Trophoblast cell (in vitro differentiated cells and primary cell): Measurements from ENCODE around the gene XPC.

Experiments used
- DNase-seq, 2 donors: peaks; one replicate each; pipeline ENCODE4 v3.0.0-alpha.2; 2016
- H2AFZ ChIP-seq: 2 replicates; pipeline ENCODE4 v1.6.1; 2013; ENCODE audit warnings: low read length, moderate library complexity, mild to moderate bottlenecking; ENCODE audit not compliant: insufficient read depth, poor library complexity
- H2AK5ac ChIP-seq: 2 replicates; pipeline ENCODE4 v1.6.1; 2013; ENCODE audit warnings: mild to moderate bottlenecking, low read length
- H2BK120ac ChIP-seq: 2 replicates; pipeline ENCODE4 v1.6.1; 2013; ENCODE audit warnings: low read length, mild to moderate bottlenecking, moderate library complexity; ENCODE audit not compliant: insufficient read depth, poor library complexity
- H2BK12ac ChIP-seq: 2 replicates; pipeline ENCODE4 v1.6.1; 2013; ENCODE audit warnings: mild to moderate bottlenecking, low read length, moderate library complexity
- H2BK5ac ChIP-seq: 2 replicates; pipeline ENCODE4 v1.6.1; 2013; ENCODE audit warnings: low read length, low read depth, moderate library complexity, mild to moderate bottlenecking; ENCODE audit not compliant: poor library complexity
- H3K14ac ChIP-seq: 2 replicates; pipeline ENCODE4 v1.6.1; 2013; ENCODE audit warnings: mild to moderate bottlenecking, low read length
- H3K18ac ChIP-seq: 2 replicates; pipeline ENCODE4 v1.6.1; 2013; ENCODE audit warnings: mild to moderate bottlenecking, low read length
- H3K23ac ChIP-seq: 2 replicates; pipeline ENCODE4 v1.6.1; 2013; ENCODE audit warnings: low read length
- H3K27ac ChIP-seq: 2 replicates; pipeline ENCODE4 v1.5.1; 2013; ENCODE audit warnings: low read depth, mild to moderate bottlenecking, inconsistent platforms, low read length, moderate library complexity
- H3K27me3 ChIP-seq: 2 replicates; pipeline ENCODE4 v1.6.1; 2013; ENCODE audit warnings: inconsistent platforms, mild to moderate bottlenecking, low read length, moderate library complexity; ENCODE audit not compliant: insufficient read depth
- H3K36me3 ChIP-seq, 2 experiments: 1 replicate in 1 of 2; 2 replicates in 1 of 2; pipeline ENCODE4 v1.6.1; 2013; ENCODE audit warnings: low read length in 2 of 2, mild to moderate bottlenecking in 2 of 2, moderate library complexity in 1 of 2; ENCODE audit not compliant: insufficient read depth in 2 of 2, control insufficient read depth in 1 of 2
- H3K4ac ChIP-seq: 2 replicates; pipeline ENCODE4 v1.6.1; 2013; ENCODE audit warnings: low read depth, mild to moderate bottlenecking, low read length, moderate library complexity
- H3K4me1 ChIP-seq, 2 experiments: 1 replicate in 1 of 2; 2 replicates in 1 of 2; pipeline ENCODE4 v1.6.1; 2013; ENCODE audit warnings: low read length in 2 of 2, mild to moderate bottlenecking in 2 of 2, moderate library complexity in 1 of 2; ENCODE audit not compliant: insufficient read depth in 2 of 2, control insufficient read depth in 1 of 2
- H3K4me2 ChIP-seq: 2 replicates; pipeline ENCODE4 v1.6.1; 2013; ENCODE audit warnings: inconsistent platforms, mild to moderate bottlenecking, low read length, moderate library complexity
- H3K4me3 ChIP-seq: 2 replicates; pipeline ENCODE4 v1.5.1; 2013; ENCODE audit warnings: mild to moderate bottlenecking, low read depth, low read length, inconsistent platforms
- H3K79me1 ChIP-seq: one replicate; pipeline ENCODE4 v1.6.1; 2013; ENCODE audit warnings: low read length
- H3K79me2 ChIP-seq: 2 replicates; pipeline ENCODE4 v1.6.1; 2013; ENCODE audit warnings: low read length, mild to moderate bottlenecking; ENCODE audit not compliant: control insufficient read depth, insufficient read depth, poor library complexity
- H3K9ac ChIP-seq: 2 replicates; pipeline ENCODE4 v1.6.1; 2013; ENCODE audit warnings: mild to moderate bottlenecking, low read length
- H3K9me3 ChIP-seq: 2 replicates; pipeline ENCODE4 v1.6.1; 2013; ENCODE audit warnings: low read depth, mild to moderate bottlenecking, control low read depth, inconsistent platforms, low read length; ENCODE audit not compliant: insufficient read depth
- H4K12ac ChIP-seq: 2 replicates; pipeline ENCODE4 v1.6.1; 2013; ENCODE audit warnings: low read depth, mild to moderate bottlenecking, low read length, moderate library complexity
- H4K8ac ChIP-seq: 2 replicates; pipeline ENCODE4 v1.6.1; 2013; ENCODE audit warnings: low read depth, mild to moderate bottlenecking, low read length, moderate library complexity
- H4K91ac ChIP-seq: one replicate; pipeline ENCODE4 v1.6.1; 2013; ENCODE audit warnings: low read depth, mild to moderate bottlenecking, low read length, moderate library complexity
- WGBS: extraction: QIAGEN DNeasy Blood & Tissue Kit; methylation state at CpG from one replicate; pipeline ENCODE4 v1.1.7; 2013; ENCODE audit warnings: missing lambda C conversion rate; ENCODE audit not compliant: insufficient read length, insufficient coverage; ENCODE audit errors: extremely low coverage; 5-methylcytosine and 5-hydroxymethylcytosine counted together

Gene XPC

GRCh38 chr3:14141602-14142341 lies 36.6 kb downstream of the XPC start:
- DNase-seq: no peak
- no peak overlapping the region for H2AFZ ChIP-seq
- H3K79me1 ChIP-seq: peaks cover 11% of the 10 kb centered on the region
- H4K91ac ChIP-seq: peak overlapping the region; percentile 20
- no peak overlapping the region for H3K9ac ChIP-seq
- H4K12ac ChIP-seq: no peak overlapping the region
- peak overlapping the region; percentile 15 for H2BK12ac ChIP-seq
- no peaks in the 10 kb centered on the region for H3K27me3 ChIP-seq
- H3K36me3 ChIP-seq: peaks cover 35 to 57% of the 10 kb centered on the region in 2 experiments
- no peak overlapping the region for H3K27ac ChIP-seq
- no peak overlapping the region for H3K23ac ChIP-seq
- H3K4ac ChIP-seq: no peak overlapping the region
- no peak overlapping the region for H3K14ac ChIP-seq
- H3K4me2 ChIP-seq: no peak overlapping the region
- H3K18ac ChIP-seq: peak overlapping the region; percentile 9
- H3K9me3 ChIP-seq: peaks cover 4% of the 10 kb centered on the region
- H3K4me1 ChIP-seq: peaks cover 15 to 18% of the 10 kb centered on the region in 2 experiments
- no peaks in the 10 kb centered on the region for H3K79me2 ChIP-seq
- H2BK5ac ChIP-seq: no peak overlapping the region
- H3K4me3 ChIP-seq: no peak overlapping the region
- H2BK120ac ChIP-seq: no peak overlapping the region
- H4K8ac ChIP-seq: no peak overlapping the region
- no CpG with 5 or more reads among the region's 19 CpGs for WGBS
- H2AK5ac ChIP-seq: peak overlapping the region; percentile 21

- H3K4me3 ChIP-seq: no peak overlapping the region
- no peak overlapping the region for H4K12ac ChIP-seq
Measured at GRCh38 chr3:14141144-14141543, 37.3 kb downstream of the XPC start.

GRCh38 chr3:14140668-14141067 lies 37.7 kb downstream of the XPC start:
- H3K9me3 ChIP-seq: peaks cover 2% of the 10 kb centered on the region
- no peak overlapping the region for H2BK120ac ChIP-seq
- WGBS: no CpG with 5 or more reads among the region's 2 CpGs
- H3K4ac ChIP-seq: no peak overlapping the region
- H3K4me2 ChIP-seq: no peak overlapping the region
- H4K12ac ChIP-seq: no peak overlapping the region
- no peak overlapping the region for H3K18ac ChIP-seq
- H4K8ac ChIP-seq: no peak overlapping the region
- no peak overlapping the region for H2AK5ac ChIP-seq
- H3K27ac ChIP-seq: no peak overlapping the region
- no peak for DNase-seq
- H3K27me3 ChIP-seq: no peaks in the 10 kb centered on the region
- no peak overlapping the region for H3K9ac ChIP-seq
- H3K23ac ChIP-seq: no peak overlapping the region
- H2BK5ac ChIP-seq: no peak overlapping the region
- peaks cover 12 to 14% of the 10 kb centered on the region in 2 experiments for H3K4me1 ChIP-seq
- peaks cover 31 to 56% of the 10 kb centered on the region in 2 experiments for H3K36me3 ChIP-seq
- H3K79me2 ChIP-seq: no peaks in the 10 kb centered on the region
- no peak overlapping the region for H4K91ac ChIP-seq
- no peak overlapping the region for H3K4me3 ChIP-seq
- peaks cover 11% of the 10 kb centered on the region for H3K79me1 ChIP-seq
- no peak overlapping the region for H2BK12ac ChIP-seq
- H2AFZ ChIP-seq: no peak overlapping the region
- no peak overlapping the region for H3K14ac ChIP-seq

More at GRCh38 chr3:14141144-14141543, 37.3 kb downstream of the XPC start:
- Histone ChIP-seq H3K79me2 (no peaks in the 10 kb centered on the region), H3K4me2 (no peak overlapping the region), H2BK12ac (no peak overlapping the region), H4K91ac (no peak overlapping the region), H3K9ac (no peak overlapping the region), H3K36me3 (peaks cover 34 to 57% of the 10 kb centered on the region in 2 experiments), H2BK5ac (no peak overlapping the region), H4K8ac (no peak overlapping the region), H3K27me3 (no peaks in the 10 kb centered on the region), H2BK120ac (no peak overlapping the region), H2AFZ (no peak overlapping the region), H3K9me3 (peaks cover 3% of the 10 kb centered on the region), H2AK5ac (no peak overlapping the region), H3K27ac (no peak overlapping the region), H3K14ac (no peak overlapping the region), H3K4me1 (peaks cover 15 to 17% of the 10 kb centered on the region in 2 experiments), H3K18ac (no peak overlapping the region), H3K4ac (no peak overlapping the region), H3K23ac (no peak overlapping the region), H3K79me1 (peaks cover 11% of the 10 kb centered on the region)
- DNase-seq: no peak
- no CpG with 5 or more reads among the region's 2 CpGs for WGBS

- Histone ChIP-seq H2BK12ac (no peak overlapping the region), H4K12ac (no peak overlapping the region), H3K23ac (no peak overlapping the region), H3K4ac (no peak overlapping the region), H4K8ac (no peak overlapping the region), H3K36me3 (peaks cover 39 to 60% of the 10 kb centered on the region in 2 experiments), H3K27me3 (no peaks in the 10 kb centered on the region), H3K4me3 (no peak overlapping the region), H3K79me1 (peaks cover 6% of the 10 kb centered on the region), H3K14ac (no peak overlapping the region), H4K91ac (no peak overlapping the region), H3K18ac (no peak overlapping the region), H3K9ac (no peak overlapping the region), H2BK120ac (no peak overlapping the region), H2AFZ (no peak overlapping the region), H3K9me3 (peaks cover 2% of the 10 kb centered on the region), H2AK5ac (no peak overlapping the region), H3K4me2 (no peak overlapping the region), H3K4me1 (peaks cover 6 to 9% of the 10 kb centered on the region in 2 experiments), H2BK5ac (no peak overlapping the region), H3K79me2 (no peaks in the 10 kb centered on the region), H3K27ac (no peak overlapping the region)
- no CpG with 5 or more reads among the region's 5 CpGs for WGBS
- no peak for DNase-seq
Measured at GRCh38 chr3:14139771-14140170, 38.6 kb downstream of the XPC start.
